IMR-90 (cell line): ENCODE data around the gene VAV1. TPM values are rescaled to one million over a fixed set of nuclear protein-coding genes. Genes with fewer than 3 reads are reported as not detected.

ENCODE experiments used
- ATAC-seq: fragments of 200-7000 bp; cut with Tn5 transposase; 2 replicates; pipeline ENCODE4 v1.9.1; 2020; ENCODE audit warnings: low read depth, mild to moderate bottlenecking, moderate library complexity
- BruUV-seq: library from RNA; stranded (reverse); fragments of 400-500 nt; replicated peaks from 2 replicates; lab custom pipeline; 2021; lab: Mats Ljungman, UMichigan
- CTCF ChIA-PET: fragments of 300-600 bp; formaldehyde crosslinking; extraction: SDS; loops from one replicate; lab custom pipeline; 2021; ENCODE audit warnings: antibody characterized with exemption; lab: Yijun Ruan, JAX
- POLR2A ChIA-PET: fragments of 300-600 bp; sonication (Branson Sonifier 250); formaldehyde crosslinking; loops from one replicate; lab custom pipeline; 2022; ENCODE audit warnings: antibody characterized with exemption; ENCODE audit not compliant: unreplicated experiment; lab: Charles Lee
- DNase-seq: peaks from one replicate; pipeline ENCODE4 v3.0.0; 2013
- H2AFZ ChIP-seq: replicated peaks from 2 replicates; pipeline ENCODE3; 2013; ENCODE audit warnings: low read length, mild to moderate bottlenecking; ENCODE audit not compliant: poor library complexity
- H2AK5ac ChIP-seq: 2 replicates; pipeline ENCODE4 v1.6.1; 2013; ENCODE audit warnings: low read depth, low read length, inconsistent platforms
- H2AK9ac ChIP-seq: replicated peaks from 2 replicates; pipeline ENCODE3; 2013; ENCODE audit warnings: mild to moderate bottlenecking, low read depth, low read length, moderate library complexity; ENCODE audit not compliant: poor library complexity
- H2BK120ac ChIP-seq: 2 replicates; pipeline ENCODE4 v1.6.1; 2013; ENCODE audit warnings: low read depth, low read length, inconsistent platforms
- H2BK15ac ChIP-seq: 3 replicates; pipeline ENCODE4 v1.6.1; 2013; ENCODE audit warnings: low read depth, low read length, inconsistent platforms
- H2BK20ac ChIP-seq: 2 replicates; pipeline ENCODE4 v1.6.1; 2013; ENCODE audit warnings: low read depth, mild to moderate bottlenecking, inconsistent platforms, low read length, moderate library complexity
- H2BK5ac ChIP-seq: 2 replicates; pipeline ENCODE4 v1.6.1; 2013; ENCODE audit warnings: mild to moderate bottlenecking, low read depth, low read length, inconsistent platforms; ENCODE audit not compliant: poor library complexity, severe bottlenecking
- H3K14ac ChIP-seq: replicated peaks from 2 replicates; pipeline ENCODE4 v1.6.1; 2013; ENCODE audit warnings: low read depth, low read length, inconsistent platforms
- H3K18ac ChIP-seq: 2 replicates; pipeline ENCODE4 v1.6.1; 2013; ENCODE audit warnings: low read depth, low read length, control low read depth
- H3K23ac ChIP-seq: 2 replicates; pipeline ENCODE4 v1.6.1; 2013; ENCODE audit warnings: low read depth, low read length, inconsistent platforms
- H3K27ac ChIP-seq: 2 replicates; pipeline ENCODE4 v1.5.1; 2013; ENCODE audit warnings: mild to moderate bottlenecking, control low read depth, low read length; ENCODE audit not compliant: insufficient read depth
- H3K27me3 ChIP-seq: 2 replicates; pipeline ENCODE4 v1.6.1; 2013; ENCODE audit warnings: low read length; ENCODE audit not compliant: control insufficient read depth, insufficient read depth
- H3K36me3 ChIP-seq: 2 replicates; pipeline ENCODE4 v1.6.1; 2013; ENCODE audit warnings: low read length, mixed read lengths; ENCODE audit not compliant: control insufficient read depth, insufficient read depth
- H3K4ac ChIP-seq: 2 replicates; pipeline ENCODE4 v1.6.1; 2013; ENCODE audit warnings: low read depth, low read length, inconsistent platforms
- H3K4me1 ChIP-seq: 2 replicates; pipeline ENCODE4 v1.6.1; 2013; ENCODE audit warnings: low read length, mixed read lengths; ENCODE audit not compliant: control insufficient read depth, insufficient read depth
- H3K4me2 ChIP-seq: 2 replicates; pipeline ENCODE4 v1.6.1; 2013; ENCODE audit warnings: low read depth, mild to moderate bottlenecking, control low read depth, low read length, moderate library complexity
- H3K4me3 ChIP-seq: 2 replicates; pipeline ENCODE4 v1.5.1; 2013; ENCODE audit warnings: low read depth, mild to moderate bottlenecking, control low read depth, low read length, moderate library complexity; ENCODE audit not compliant: insufficient read depth
- H3K56ac ChIP-seq: 2 replicates; pipeline ENCODE4 v1.6.1; 2013; ENCODE audit warnings: low read length, inconsistent platforms; ENCODE audit not compliant: insufficient read depth; ENCODE audit errors: extremely low read depth
- H3K79me1 ChIP-seq, 2 experiments: 2 replicates each; pipeline ENCODE4 v1.6.1; 2013; ENCODE audit warnings: low read length in 2 of 2, inconsistent platforms in 1 of 2, low read depth in 1 of 2
- H3K9ac ChIP-seq: 2 replicates; pipeline ENCODE4 v1.6.1; 2013; ENCODE audit warnings: low read depth, low read length, control low read depth
- H3K9me1 ChIP-seq: 2 replicates; pipeline ENCODE4 v1.6.1; 2013; ENCODE audit warnings: low read length, inconsistent platforms; ENCODE audit not compliant: insufficient read depth
- H3K9me3 ChIP-seq: 2 replicates; pipeline ENCODE4 v1.6.1; 2013; ENCODE audit warnings: low read length; ENCODE audit not compliant: control insufficient read depth, insufficient read depth
- H4K20me1 ChIP-seq: 2 replicates; pipeline ENCODE4 v1.6.1; 2013; ENCODE audit warnings: low read length, inconsistent platforms; ENCODE audit not compliant: insufficient read depth
- H4K5ac ChIP-seq: 2 replicates; pipeline ENCODE4 v1.6.1; 2013; ENCODE audit warnings: mild to moderate bottlenecking, low read depth, low read length, control low read depth
- H4K8ac ChIP-seq, 2 experiments: 2 replicates each; pipeline ENCODE4 v1.6.1; 2013; ENCODE audit warnings: low read depth in 2 of 2, low read length in 2 of 2, control low read depth in 1 of 2, inconsistent platforms in 1 of 2
- H4K91ac ChIP-seq: 2 replicates; pipeline ENCODE4 v1.6.1; 2013; ENCODE audit warnings: low read depth, low read length, inconsistent platforms; ENCODE audit not compliant: insufficient read depth
- NFE2L2 ChIP-seq: fragments of 150-350 bp; IDR thresholded peaks from 2 replicates; pipeline ENCODE4 v1.6.1; 2016; ENCODE audit warnings: low read depth, mild to moderate bottlenecking, low read length
- USF2 ChIP-seq: fragments of 150-350 bp; IDR thresholded peaks from 2 replicates; pipeline ENCODE4 v1.6.1; 2017; ENCODE audit warnings: mild to moderate bottlenecking, antibody characterized with exemption, low read length, low read depth
- WGBS, 2 experiments: methylation state at CpG; one replicate each; pipeline versions ENCODE4 v1.1.5 to v1.1.7; 2013; ENCODE audit warnings: missing lambda C conversion rate in 2 of 2; ENCODE audit not compliant: insufficient read length in 1 of 2; ENCODE audit errors: extremely low coverage in 2 of 2; 5-methylcytosine and 5-hydroxymethylcytosine counted together
- dilution Hi-C: fragments of 300-500 bp; cut with HindIII; formaldehyde crosslinking; loops from one replicate; pipeline ENCODE4 v1.14.3; 2018; ENCODE audit warnings: low sequenced_read_pairs; ENCODE audit not compliant: unreplicated experiment
- in situ Hi-C: fragments of 300-500 bp; cut with MboI; formaldehyde crosslinking; loops from 3 replicates; pipeline ENCODE4 v1.14.3; 2019; ENCODE audit warnings: low sequenced_read_pairs, inconsistent platforms, mixed read lengths
- intact Hi-C: fragments of 100-400 bp; cut with micrococcal nuclease; formaldehyde crosslinking; loops from 2 replicates; pipeline ENCODE4 v1.10.0; 2022
- polyA plus RNA-seq, 3 experiments: library from polyadenylated mRNA; depleted of rRNA; stranded (reverse); fragments of >200 nt; gene quantifications; 2 replicates each; pipeline ENCODE4 v1.2.3, GENCODE V29; 2012; ENCODE audit warnings: low replicate concordance in 1 of 3
- total RNA-seq: library from RNA; depleted of rRNA; stranded (reverse); fragments of >200 nt; gene quantifications from 2 replicates; pipeline ENCODE4 v1.2.3, GENCODE V29; 2012

Gene VAV1
- total and polyA plus RNA-seq, 2 of the 4 experiments (the other 2 are of a cell fraction) = not detected

- intact Hi-C loops = no loop called here
- Histone ChIP-seq H2AK5ac (no peak overlapping the region), H4K91ac (no peak overlapping the region), H3K18ac (no peak overlapping the region), H3K27me3 (no peaks in the 10 kb centered on the region), H3K4me3 (no peak overlapping the region), H3K23ac (no peak overlapping the region), H4K5ac (no peak overlapping the region), H3K56ac (no peak overlapping the region), H2AK9ac (no peak overlapping the region), H4K20me1 (no peaks in the 10 kb centered on the region), H4K8ac (no peak overlapping the region), H3K14ac (no peak overlapping the region), H3K9ac (no peak overlapping the region), H3K4ac (no peak overlapping the region), H3K79me1 (no peaks in the 10 kb centered on the region), H2BK5ac (no peak overlapping the region), H3K9me3 (peaks cover 15% of the 10 kb centered on the region), H2AFZ (no peak overlapping the region), H2BK20ac (no peak overlapping the region), H3K4me1 (no peaks in the 10 kb centered on the region), H2BK120ac (no peak overlapping the region), H3K9me1 (no peaks in the 10 kb centered on the region), H3K36me3 (no peaks in the 10 kb centered on the region), H3K4me2 (no peak overlapping the region), H2BK15ac (no peak overlapping the region), H3K27ac (no peak overlapping the region)
- no TSS peak for BruUV-seq
- dilution Hi-C loops = no loop called here
- WGBS, 2 experiments = no CpG with 5 or more reads among the region's 2 CpGs
- DNase-seq (no peak), ATAC-seq (no peak)
- TF ChIP-seq USF2 (no peak), NFE2L2 (no peak)
- POLR2A ChIA-PET = no interaction called here
- in situ Hi-C loops = no loop called here
- CTCF ChIA-PET = no interaction called here
These were observed 102.7 kb downstream of the VAV1 start for GRCh38 chr19:6875218-6875617.
